Adipocyte (in vitro differentiated cells): ENCODE results near the gene NEU2.

Experiments used
- DNase-seq: peaks from one replicate; pipeline ENCODE4 v3.0.0-alpha.2; 2015; ENCODE audit warnings: low read depth
- H3K27me3 ChIP-seq: replicated peaks from 2 replicates; pipeline ENCODE4 v1.7.0; 2013; ENCODE audit warnings: mild to moderate bottlenecking, low read length, moderate library complexity; ENCODE audit not compliant: control insufficient read depth, insufficient read depth
- H3K36me3 ChIP-seq: 2 replicates; pipeline ENCODE4 v1.7.0; 2013; ENCODE audit warnings: low read length, mild to moderate bottlenecking, moderate library complexity; ENCODE audit not compliant: control insufficient read depth, insufficient read depth, severe bottlenecking
- H3K4me1 ChIP-seq: 2 replicates; pipeline ENCODE4 v1.7.0; 2013; ENCODE audit warnings: mild to moderate bottlenecking, low read length, moderate library complexity; ENCODE audit not compliant: control insufficient read depth, insufficient read depth
- H3K4me3 ChIP-seq: 2 replicates; pipeline ENCODE4 v1.7.0; 2013; ENCODE audit warnings: mild to moderate bottlenecking, low read length, moderate library complexity
- H3K9ac ChIP-seq: 2 replicates; pipeline ENCODE4 v1.7.0; 2013; ENCODE audit warnings: mild to moderate bottlenecking, low read length, moderate library complexity
- H3K9me3 ChIP-seq: 2 replicates; pipeline ENCODE4 v1.7.0; 2013; ENCODE audit warnings: mild to moderate bottlenecking, low read length, moderate library complexity; ENCODE audit not compliant: control insufficient read depth

NEU2 gene

GRCh38 chr2:233000886-233001750, 31.4 kb upstream of the NEU2 start:
- DNase-seq: no peak
- H3K4me1 ChIP-seq: no peaks in the 10 kb centered on the region
- H3K9me3 ChIP-seq: no peaks in the 10 kb centered on the region
- H3K4me3 ChIP-seq: no peak overlapping the region
- no peak overlapping the region for H3K9ac ChIP-seq
- no peaks in the 10 kb centered on the region for H3K36me3 ChIP-seq
- peaks cover 16% of the 10 kb centered on the region for H3K27me3 ChIP-seq

GRCh38 chr2:233002829-233003657, 29.4 kb upstream of the NEU2 start:
- DNase-seq: no peak
- Histone ChIP-seq H3K36me3 (no peaks in the 10 kb centered on the region), H3K9me3 (no peaks in the 10 kb centered on the region), H3K27me3 (peaks cover 16% of the 10 kb centered on the region), H3K4me3 (no peak overlapping the region), H3K9ac (no peak overlapping the region), H3K4me1 (no peaks in the 10 kb centered on the region)

DNA sequence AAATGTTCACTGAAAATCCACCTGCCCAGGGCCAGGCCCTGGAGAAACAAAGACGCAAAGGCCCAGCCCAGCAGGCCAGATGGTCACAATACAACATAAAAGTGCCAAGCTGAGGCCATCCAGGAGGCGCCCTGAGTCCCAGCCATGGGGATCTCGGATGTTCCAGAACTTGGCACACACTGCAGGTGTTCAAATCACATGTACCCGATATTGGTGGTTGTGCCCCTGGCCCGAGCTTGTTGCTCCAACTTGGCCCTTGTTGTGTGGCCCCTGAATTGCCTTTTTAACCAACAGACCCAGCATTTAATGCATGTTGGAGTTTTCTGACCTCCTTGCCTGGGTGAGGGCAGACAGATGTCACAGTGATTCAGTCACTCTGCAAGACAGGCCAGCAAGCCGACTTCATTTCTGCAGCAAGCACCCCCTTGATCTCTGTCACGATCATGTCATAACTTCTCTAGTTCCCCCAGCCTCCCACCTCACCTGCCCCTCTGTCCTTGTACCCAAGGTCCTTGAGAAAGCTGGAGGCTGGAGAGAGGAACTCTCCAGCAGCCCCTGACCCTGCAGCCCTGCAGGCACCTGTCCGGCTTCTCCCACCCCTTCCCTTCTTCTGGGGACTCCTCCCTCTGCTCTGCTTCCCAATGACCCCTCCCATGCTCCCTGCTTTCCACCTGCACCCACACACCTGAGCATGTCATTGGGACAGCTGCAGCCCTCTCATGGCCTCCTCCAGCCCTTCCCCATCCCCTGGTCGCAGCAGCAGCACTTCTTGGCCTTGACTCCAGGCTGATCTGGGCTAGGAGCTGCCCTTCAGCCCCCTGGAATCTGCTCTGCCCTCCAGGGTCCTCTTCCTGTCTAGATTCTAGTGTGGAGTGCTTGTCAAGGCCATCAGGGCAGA, 28.6 kb upstream of the NEU2 start:
- no peak overlapping the region for H3K4me3 ChIP-seq
- H3K9ac ChIP-seq: no peak overlapping the region
- no peaks in the 10 kb centered on the region for H3K4me1 ChIP-seq
- no peaks in the 10 kb centered on the region for H3K36me3 ChIP-seq
- no peak for DNase-seq
- H3K27me3 ChIP-seq: peaks cover 16% of the 10 kb centered on the region
- no peaks in the 10 kb centered on the region for H3K9me3 ChIP-seq

DNA sequence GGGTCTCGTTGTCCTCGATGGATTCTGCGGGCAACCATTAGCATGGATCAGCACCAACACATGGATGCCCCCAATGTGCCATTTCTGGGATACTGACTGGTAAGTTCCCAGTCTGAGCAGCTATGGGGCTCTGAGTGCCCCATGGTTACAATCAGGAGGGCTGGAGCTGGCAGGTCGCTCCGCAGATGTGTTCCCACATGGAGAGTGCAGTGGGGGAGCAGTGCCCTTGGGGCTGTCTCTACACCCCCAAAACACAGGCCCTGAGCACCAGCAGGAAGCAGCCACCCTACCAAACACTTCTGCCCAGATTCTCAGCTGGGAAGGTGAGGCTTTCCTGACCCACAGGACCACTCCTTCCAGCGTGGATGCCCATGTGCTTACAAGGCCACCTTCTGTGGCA, 27.4 kb upstream of the NEU2 start:
- no peaks in the 10 kb centered on the region for H3K4me1 ChIP-seq
- H3K9me3 ChIP-seq: no peaks in the 10 kb centered on the region
- H3K27me3 ChIP-seq: peaks cover 16% of the 10 kb centered on the region
- DNase-seq: no peak
- H3K9ac ChIP-seq: no peak overlapping the region
- no peak overlapping the region for H3K4me3 ChIP-seq
- H3K36me3 ChIP-seq: no peaks in the 10 kb centered on the region

DNA sequence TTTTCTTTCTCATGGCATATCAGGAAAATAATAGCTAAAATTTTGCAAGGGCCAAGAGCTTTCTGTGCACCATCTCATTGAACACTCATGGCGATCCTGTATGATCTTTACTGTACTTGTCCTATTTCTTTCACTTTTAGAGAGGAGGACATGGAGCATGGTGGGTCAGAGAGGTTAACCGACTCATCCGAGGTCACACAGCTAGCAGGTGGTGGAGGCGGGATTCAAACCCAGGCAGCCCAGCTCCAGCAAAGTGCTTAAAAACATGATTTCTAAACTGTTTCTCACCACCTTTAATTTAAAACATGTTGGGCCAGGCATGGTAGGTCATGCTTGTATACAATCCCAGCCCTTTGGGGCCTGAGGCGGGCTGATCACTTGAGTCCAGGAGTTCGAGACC, 25.8 kb upstream of the NEU2 start:
- DNase-seq: no peak
- Histone ChIP-seq H3K4me1 (no peaks in the 10 kb centered on the region), H3K9ac (no peak overlapping the region)

GRCh38 chr2:233007270-233007669, 25.2 kb upstream of the NEU2 start:
- no peak for DNase-seq
- Histone ChIP-seq H3K4me1 (no peaks in the 10 kb centered on the region), H3K9ac (no peak overlapping the region), H3K27me3 (peaks cover 20% of the 10 kb centered on the region), H3K4me3 (no peak overlapping the region), H3K9me3 (no peaks in the 10 kb centered on the region), H3K36me3 (no peaks in the 10 kb centered on the region)

More for the DNA sequence above, 25.8 kb upstream of the NEU2 start:
- H3K27me3 ChIP-seq: peaks cover 18% of the 10 kb centered on the region
- no peaks in the 10 kb centered on the region for H3K36me3 ChIP-seq
- no peak overlapping the region for H3K4me3 ChIP-seq
- H3K9me3 ChIP-seq: no peaks in the 10 kb centered on the region

- Histone ChIP-seq H3K27me3 (peaks cover 20% of the 10 kb centered on the region), H3K4me1 (no peaks in the 10 kb centered on the region), H3K4me3 (no peak overlapping the region), H3K36me3 (no peaks in the 10 kb centered on the region), H3K9ac (no peak overlapping the region), H3K9me3 (no peaks in the 10 kb centered on the region)
- no peak for DNase-seq
Measured at GRCh38 chr2:233007739-233008138, 24.7 kb upstream of the NEU2 start.

DNA sequence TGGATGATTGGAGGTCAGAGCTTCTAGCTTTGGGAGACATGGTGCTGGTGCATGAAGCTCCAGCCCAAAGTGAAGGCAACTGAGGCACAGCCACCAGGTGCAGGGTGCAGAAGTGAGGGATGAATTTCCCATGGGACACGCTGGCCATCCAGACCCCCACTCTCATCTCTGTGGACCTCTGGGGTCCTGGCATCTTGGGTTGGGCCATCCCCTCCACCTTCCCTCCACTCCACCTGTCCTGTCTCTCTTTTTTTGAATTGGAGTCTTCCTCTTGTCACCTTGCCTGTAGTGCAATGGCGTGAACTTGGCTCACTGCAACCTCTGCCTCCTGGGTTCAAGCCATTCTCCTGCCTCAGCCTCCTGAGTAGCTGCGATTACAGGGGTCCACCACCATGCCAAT, 22.8 kb upstream of the NEU2 start:
- Histone ChIP-seq H3K9ac (no peak overlapping the region), H3K36me3 (no peaks in the 10 kb centered on the region), H3K27me3 (peaks cover 14% of the 10 kb centered on the region), H3K4me3 (no peak overlapping the region), H3K9me3 (no peaks in the 10 kb centered on the region), H3K4me1 (no peaks in the 10 kb centered on the region)
- DNase-seq: no peak

GRCh38 chr2:233010569-233011267, 21.8 kb upstream of the NEU2 start:
- no peak for DNase-seq
- Histone ChIP-seq H3K9ac (no peak overlapping the region), H3K4me1 (no peaks in the 10 kb centered on the region), H3K4me3 (no peak overlapping the region), H3K9me3 (no peaks in the 10 kb centered on the region), H3K36me3 (no peaks in the 10 kb centered on the region), H3K27me3 (peaks cover 7% of the 10 kb centered on the region)

DNA sequence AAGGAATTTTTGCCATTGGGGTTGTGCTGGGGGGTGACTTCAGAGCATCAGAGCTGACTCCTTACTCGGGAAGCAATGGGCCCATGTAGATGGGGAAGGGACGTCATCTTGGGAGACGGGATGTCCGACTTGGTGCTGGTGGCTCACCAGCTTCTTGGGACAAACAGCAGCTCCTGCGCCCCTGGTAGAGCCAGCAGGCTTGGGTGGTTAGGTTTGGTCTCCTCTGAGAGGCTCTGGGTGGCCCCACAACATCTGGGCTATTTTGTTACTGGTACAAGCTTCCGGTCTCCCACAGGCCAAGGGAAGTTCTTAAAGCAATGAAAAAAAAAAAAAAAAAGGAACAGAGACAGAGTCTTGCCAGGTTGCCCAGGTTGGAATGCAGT, 21.2 kb upstream of the NEU2 start:
- Histone ChIP-seq H3K9me3 (no peaks in the 10 kb centered on the region), H3K36me3 (no peaks in the 10 kb centered on the region)

More for the DNA sequence above, 21.2 kb upstream of the NEU2 start:
- DNase-seq: no peak
- Histone ChIP-seq H3K4me3 (no peak overlapping the region), H3K27me3 (peaks cover 7% of the 10 kb centered on the region), H3K4me1 (no peaks in the 10 kb centered on the region), H3K9ac (no peak overlapping the region)
